Esophagus squamous epithelium (tissue), 5 donors: Measurements from ENCODE around the gene BPIFA1. TPM values are rescaled to one million over a fixed set of nuclear protein-coding genes. Genes with fewer than 3 reads are reported as not detected.

ENCODE experiments used
- DNase-seq: peaks from one replicate; lab custom pipeline; 2025; lab: John Stamatoyannopoulos, UW
- H3K27ac ChIP-seq, 4 donors: fragments of 200-600 bp; sonication (generic); one replicate each; pipeline ENCODE4 v1.5.1; 2016 to 2019; ENCODE audit warnings: mild to moderate bottlenecking in 1 of 4
- H3K27me3 ChIP-seq, 4 donors: fragments of 200-600 bp; sonication (generic); 1 replicate in 3 of 4; 2 replicates in 1 of 4; pipeline versions ENCODE4 v1.5.1 to v1.6.0; 2017 to 2021; ENCODE audit warnings: antibody characterized with exemption in 1 of 4
- H3K36me3 ChIP-seq, 3 donors: fragments of 200-600 bp; sonication (generic); one replicate each; pipeline ENCODE4 v1.5.1; 2016 to 2019
- H3K4me1 ChIP-seq, 3 donors: fragments of 200-600 bp; sonication (generic); one replicate each; pipeline ENCODE4 v1.5.1; 2017 to 2019
- H3K4me3 ChIP-seq, 4 donors: fragments of 200-600 bp; sonication (generic); 1 replicate in 3 of 4; 2 replicates in 1 of 4; pipeline ENCODE4 v1.5.1; 2016 to 2019; ENCODE audit warnings: mild to moderate bottlenecking in 2 of 4, moderate library complexity in 1 of 4
- H3K9me3 ChIP-seq, 3 donors: fragments of 200-600 bp; sonication (generic); one replicate each; pipeline ENCODE4 v1.5.1; 2016 to 2019
- POLR2A ChIP-seq, 4 donors: fragments of 450-650 bp; IDR thresholded peaks; one replicate each; pipeline ENCODE4 v1.6.1; 2017; ENCODE audit warnings: antibody characterized with exemption in 4 of 4, mild to moderate bottlenecking in 4 of 4, moderate library complexity in 3 of 4
- WGBS, 2 donors: methylation state at CpG; one replicate each; pipeline ENCODE4 v1.1.5; 2018; 5-methylcytosine and 5-hydroxymethylcytosine counted together
- intact Hi-C: fragments of 100-400 bp; cut with DNase I; formaldehyde crosslinking; loops from one replicate; pipeline ENCODE4 v1.15.0; 2022
- total RNA-seq, 4 donors: library from RNA; depleted of rRNA; stranded (reverse); fragments of >200 nt; gene quantifications; one replicate each; pipeline ENCODE4 v1.1.0, GENCODE V29; 2016
- TF ChIP-seq, protein P1 (sequence below), 6 experiments: fragments of 450-650 bp in 4 of 6; fragments of 200-600 bp in 2 of 6; sonication (generic) in 2 of 6; IDR thresholded peaks; one replicate each; pipeline ENCODE4 v1.5.1; 2016 to 2019; ENCODE audit warnings: antibody characterized with exemption in 6 of 6, mild to moderate bottlenecking in 4 of 6, moderate library complexity in 4 of 6
- donor health status: DM: yes; HTN: yes; CAD: no.

Gene BPIFA1
- total RNA-seq, 4 donors from 2014 or later, result not detected

DNA sequence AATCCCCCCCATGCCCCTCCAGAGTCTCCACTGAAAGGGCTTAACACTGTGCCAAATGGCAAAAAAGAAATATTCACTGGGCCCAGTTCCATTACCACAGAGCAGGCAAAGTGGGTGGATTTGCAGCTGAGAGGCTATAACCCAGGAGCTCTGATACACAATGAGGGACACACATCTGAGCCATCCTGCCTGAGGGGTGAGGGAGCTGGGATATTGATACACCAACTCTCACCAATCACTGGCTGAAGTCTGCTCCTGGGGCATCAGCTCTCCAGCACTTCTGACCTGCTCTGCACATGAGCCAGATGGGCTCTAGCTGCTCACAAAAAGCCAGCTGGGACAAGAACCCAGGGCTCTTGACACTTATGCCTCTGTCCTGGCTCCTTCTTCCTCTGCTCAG lies 52.1 kb downstream of the BPIFA1 start:
- H3K4me1 ChIP-seq, result no peaks in the 10 kb centered on the region
- no peak for DNase-seq
- no peak overlapping the region for H3K27ac ChIP-seq
- intact Hi-C loops, result no loop called here
- no peak for TF ChIP-seq POLR2A (IDR thresholded peaks at IDR 0.05)
- TF ChIP-seq, protein P1, sequence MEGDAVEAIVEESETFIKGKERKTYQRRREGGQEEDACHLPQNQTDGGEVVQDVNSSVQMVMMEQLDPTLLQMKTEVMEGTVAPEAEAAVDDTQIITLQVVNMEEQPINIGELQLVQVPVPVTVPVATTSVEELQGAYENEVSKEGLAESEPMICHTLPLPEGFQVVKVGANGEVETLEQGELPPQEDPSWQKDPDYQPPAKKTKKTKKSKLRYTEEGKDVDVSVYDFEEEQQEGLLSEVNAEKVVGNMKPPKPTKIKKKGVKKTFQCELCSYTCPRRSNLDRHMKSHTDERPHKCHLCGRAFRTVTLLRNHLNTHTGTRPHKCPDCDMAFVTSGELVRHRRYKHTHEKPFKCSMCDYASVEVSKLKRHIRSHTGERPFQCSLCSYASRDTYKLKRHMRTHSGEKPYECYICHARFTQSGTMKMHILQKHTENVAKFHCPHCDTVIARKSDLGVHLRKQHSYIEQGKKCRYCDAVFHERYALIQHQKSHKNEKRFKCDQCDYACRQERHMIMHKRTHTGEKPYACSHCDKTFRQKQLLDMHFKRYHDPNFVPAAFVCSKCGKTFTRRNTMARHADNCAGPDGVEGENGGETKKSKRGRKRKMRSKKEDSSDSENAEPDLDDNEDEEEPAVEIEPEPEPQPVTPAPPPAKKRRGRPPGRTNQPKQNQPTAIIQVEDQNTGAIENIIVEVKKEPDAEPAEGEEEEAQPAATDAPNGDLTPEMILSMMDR (IDR thresholded peaks at IDR 0.05), result no peak
- no peaks in the 10 kb centered on the region for H3K36me3 ChIP-seq
- no peaks in the 10 kb centered on the region for H3K9me3 ChIP-seq
- peaks cover 0 to 93% (median 0%) of the 10 kb centered on the region in 4 donors for H3K27me3 ChIP-seq
- H3K4me3 ChIP-seq, result no peak overlapping the region

DNA sequence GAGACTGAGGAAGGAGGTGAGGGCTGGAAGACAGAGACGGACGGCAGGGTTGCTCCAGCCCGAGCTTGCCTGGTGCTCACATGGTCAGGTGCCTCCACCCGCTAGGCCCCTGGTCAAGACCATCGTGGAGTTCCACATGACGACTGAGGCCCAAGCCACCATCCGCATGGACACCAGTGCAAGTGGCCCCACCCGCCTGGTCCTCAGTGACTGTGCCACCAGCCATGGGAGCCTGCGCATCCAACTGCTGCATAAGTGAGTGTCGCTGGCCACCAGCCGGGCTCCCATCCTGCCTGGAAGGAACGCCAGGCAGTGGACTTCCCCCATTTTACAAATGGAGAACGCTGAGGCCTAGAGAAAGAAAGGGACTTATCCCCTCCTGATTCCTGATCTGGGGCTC lies 55.1 kb downstream of the BPIFA1 start:
- intact Hi-C loops, result loop anchor here (5.0 kb wide), 1 partner anchor 389 kb away; no protein-coding TSS in a partner anchor
- Histone ChIP-seq H3K36me3 (no peaks in the 10 kb centered on the region), H3K4me3 (no peak overlapping the region), H3K27me3 (peaks cover 0 to 73% (median 0%) of the 10 kb centered on the region in 4 donors), H3K9me3 (no peaks in the 10 kb centered on the region), H3K27ac (no peak overlapping the region), H3K4me1 (no peaks in the 10 kb centered on the region)
- WGBS, 2 donors, result 87 to 93% methylated on average over 3 to 11 of the region's 13 CpGs
- DNase-seq, result no peak
- TF ChIP-seq, protein P1 (IDR thresholded peaks at IDR 0.05), result no peak
- TF ChIP-seq POLR2A (IDR thresholded peaks at IDR 0.05), result no peak

DNA sequence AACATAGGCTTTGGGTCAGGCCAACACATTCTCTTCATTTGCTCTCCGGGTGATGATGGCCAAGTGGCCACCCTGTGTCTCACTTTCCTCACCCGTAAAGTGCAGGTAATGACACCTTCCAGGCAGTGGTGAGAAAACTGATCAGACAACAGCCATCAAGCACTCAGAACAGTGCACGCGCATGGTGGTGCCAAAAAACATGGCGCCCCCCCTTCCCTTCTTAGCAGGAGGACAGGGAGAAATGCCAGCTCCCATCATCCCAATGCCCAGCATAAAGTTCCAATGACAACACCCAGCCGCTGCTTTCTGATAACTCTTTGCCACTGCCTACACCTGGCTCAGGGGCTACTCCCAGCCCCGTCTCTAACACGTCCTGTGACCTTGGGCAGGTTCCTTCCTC lies 55.6 kb downstream of the BPIFA1 start:
- no peaks in the 10 kb centered on the region for H3K4me1 ChIP-seq
- no peak overlapping the region for H3K4me3 ChIP-seq
- no peaks in the 10 kb centered on the region for H3K9me3 ChIP-seq
- no peak overlapping the region for H3K27ac ChIP-seq
- no peaks in the 10 kb centered on the region for H3K36me3 ChIP-seq
- peaks cover 0 to 67% (median 0%) of the 10 kb centered on the region in 4 donors for H3K27me3 ChIP-seq
- 64 to 83% methylated on average over 3 to 6 of the region's 8 CpGs for WGBS, 2 donors
- DNase-seq, result no peak
- TF ChIP-seq, protein P1 (IDR thresholded peaks at IDR 0.05), result no peak
- no peak for TF ChIP-seq POLR2A (IDR thresholded peaks at IDR 0.05)
- intact Hi-C loops, result loop anchor here (5.0 kb wide), 1 partner anchor 389 kb away; no protein-coding TSS in a partner anchor

DNA sequence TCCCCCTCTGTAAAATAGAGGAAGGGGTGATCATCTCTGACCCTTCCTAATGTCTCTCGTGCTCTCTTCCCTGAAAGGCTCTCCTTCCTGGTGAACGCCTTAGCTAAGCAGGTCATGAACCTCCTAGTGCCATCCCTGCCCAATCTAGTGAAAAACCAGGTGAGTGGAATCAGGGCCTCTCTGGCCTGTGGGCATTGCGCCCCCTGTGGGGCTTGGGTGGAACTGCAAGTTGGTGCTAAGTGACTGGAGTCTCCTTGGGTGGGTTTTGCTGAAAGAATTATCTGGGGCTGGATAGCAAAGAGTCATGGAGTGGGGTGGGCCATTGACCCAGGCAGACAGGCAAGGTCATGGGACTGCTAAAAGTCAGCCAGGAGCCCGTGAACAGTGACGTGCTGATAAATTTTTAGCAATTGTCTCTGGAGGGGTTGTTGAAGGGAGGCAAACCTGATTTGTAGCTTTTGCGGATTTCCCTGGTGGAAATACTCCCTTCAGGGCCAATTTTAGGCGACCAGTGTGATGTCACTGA lies 56.1 kb downstream of the BPIFA1 start:
- Histone ChIP-seq H3K4me1 (no peaks in the 10 kb centered on the region), H3K27ac (no peak overlapping the region), H3K9me3 (no peaks in the 10 kb centered on the region), H3K4me3 (no peak overlapping the region), H3K27me3 (peaks cover 0 to 63% (median 0%) of the 10 kb centered on the region in 4 donors), H3K36me3 (no peaks in the 10 kb centered on the region)
- TF ChIP-seq, protein P1 (IDR thresholded peaks at IDR 0.05), result peak; percentile 63 to 84 (median 80)
- no peak for TF ChIP-seq POLR2A (IDR thresholded peaks at IDR 0.05)
- no peak for DNase-seq
- 35% methylated on average over 6 of the region's 7 CpGs for WGBS, 2 donors
- intact Hi-C loops, result loop anchor here (5.0 kb wide), 1 partner anchor 390 kb away; no protein-coding TSS in a partner anchor

Other genes starting within 250 kb of the BPIFA1 start
- not detected for gene SUN5, start 231.6 kb upstream of the BPIFA1 start, total RNA-seq
- 10 to 100 TPM in 1 of 4 donors, 1 to 10 TPM in 1, under 1 TPM in 1, not detected in 1; 0.19 to 93.5 (median 1.6) TPM for gene BPIFB2, start 228.3 kb upstream of the BPIFA1 start, total RNA-seq
- not detected for gene BPIFB6, start 204.3 kb upstream of the BPIFA1 start, total RNA-seq
- not detected for gene BPIFB3, start 182.1 kb upstream of the BPIFA1 start, total RNA-seq
- not detected for gene BPIFB4, start 156.4 kb upstream of the BPIFA1 start, total RNA-seq
- gene BPIFA2, start 67.8 kb upstream of the BPIFA1 start, total RNA-seq, result not detected
- not detected for gene BPIFA3, start 18.6 kb upstream of the BPIFA1 start, total RNA-seq
- 10 to 100 TPM in 1 of 4 donors, 1 to 10 TPM in 1, under 1 TPM in 1, not detected in 1; 0.38 to 99.4 (median 4.3) TPM for gene BPIFB1, start 47.2 kb downstream of the BPIFA1 start, total RNA-seq
- 10 to 100 TPM; 13.5 to 23.2 (median 20.1) TPM for gene CDK5RAP1, start 165.5 kb downstream of the BPIFA1 start, total RNA-seq
- gene SNTA1, start 207.8 kb downstream of the BPIFA1 start, total RNA-seq, result 10 to 100 TPM in 3 of 4 donors, 1 to 10 TPM in 1; 6.3 to 27.3 (median 14.0) TPM